ENCODE results near the gene ITGAL. TPM values are rescaled to one million over a fixed set of nuclear protein-coding genes. Genes with fewer than 3 reads are reported as not detected.

ITGAL gene
- total RNA-seq, 1 donor from 2014 or later = not detected

GRCh38 chr16:30569746-30570635, 97.4 kb downstream of the ITGAL start:
- Mint-ChIP-seq H3K4me1 (ENCODE audit: low read depth, unreplicated experiment) (peaks cover 27% of the 10 kb centered on the region), H3K4me3 (ENCODE audit: unreplicated experiment) (peak overlapping the region; percentile 89), H3K9me3 (ENCODE audit: unreplicated experiment) (peaks cover 21% of the 10 kb centered on the region), H3K27ac (ENCODE audit: unreplicated experiment) (peak overlapping the region; percentile 67), H3K36me3 (ENCODE audit: unreplicated experiment) (no peaks in the 10 kb centered on the region), H3K27me3 (ENCODE audit: unreplicated experiment) (peaks cover 12% of the 10 kb centered on the region)
- TF ChIP-seq CTCF (IDR thresholded peaks at IDR 0.05; ENCODE audit: partially characterized antibody, unreplicated experiment) = no peak
- DNase-seq = no peak

GRCh38 chr16:30570636-30571444, 98.3 kb downstream of the ITGAL start:
- Mint-ChIP-seq H3K27me3 (ENCODE audit: unreplicated experiment) (peaks cover 6% of the 10 kb centered on the region), H3K27ac (ENCODE audit: unreplicated experiment) (peak overlapping the region; percentile 96), H3K4me1 (ENCODE audit: low read depth, unreplicated experiment) (peaks cover 21% of the 10 kb centered on the region), H3K4me3 (ENCODE audit: unreplicated experiment) (peak overlapping the region; percentile 89), H3K9me3 (ENCODE audit: unreplicated experiment) (peaks cover 15% of the 10 kb centered on the region), H3K36me3 (ENCODE audit: unreplicated experiment) (no peaks in the 10 kb centered on the region)
- peak; percentile 44 for DNase-seq
- TF ChIP-seq CTCF (IDR thresholded peaks at IDR 0.05; ENCODE audit: partially characterized antibody, unreplicated experiment) = no peak

GRCh38 chr16:30571445-30572322, 99.1 kb downstream of the ITGAL start, which contains the start of gene ZNF688:
TSS of gene ZNF688 (minus strand) at chr16:30571714. CDS start at chr16:30571629, 85 bp downstream.
- H3K9me3 Mint-ChIP-seq (ENCODE audit: unreplicated experiment) = peaks cover 10% of the 10 kb centered on the region
- TF ChIP-seq CTCF (IDR thresholded peaks at IDR 0.05; ENCODE audit: partially characterized antibody, unreplicated experiment) = no peak

More at GRCh38 chr16:30571445-30572322, 99.1 kb downstream of the ITGAL start, which contains the start of gene ZNF688:
- peaks cover 12% of the 10 kb centered on the region for H3K4me1 Mint-ChIP-seq (ENCODE audit: low read depth, unreplicated experiment)
- H3K27me3 Mint-ChIP-seq (ENCODE audit: unreplicated experiment) = peaks cover 4% of the 10 kb centered on the region
- peak; percentile 88 for DNase-seq
- H3K36me3 Mint-ChIP-seq (ENCODE audit: unreplicated experiment) = no peaks in the 10 kb centered on the region
- H3K27ac Mint-ChIP-seq (ENCODE audit: unreplicated experiment) = peak within 1 kb of the TSS; percentile 96
- H3K4me3 Mint-ChIP-seq (ENCODE audit: unreplicated experiment) = peak within 1 kb of the TSS; percentile 96

Small RNAs within 50 kb of the gene (microRNA-seq; reads per million reads assigned to microRNA genes)
- not detected for gene MIR4518 (ENCODE audit: unreplicated experiment)

Other genes starting within 250 kb of the ITGAL start
- 27.5 TPM for gene NPIPB13, start 224.3 kb upstream of the ITGAL start, total RNA-seq (ENCODE audit: unreplicated experiment)
- 77.8 TPM for gene CD2BP2, start 117.4 kb upstream of the ITGAL start, total RNA-seq (ENCODE audit: unreplicated experiment)
- 85.2 TPM for gene TBC1D10B, start 102.2 kb upstream of the ITGAL start, total RNA-seq (ENCODE audit: unreplicated experiment)
- gene MYL11, start 97.9 kb upstream of the ITGAL start, total RNA-seq (ENCODE audit: unreplicated experiment) = not detected
- 2.9 TPM for gene SEPTIN1, start 90.2 kb upstream of the ITGAL start, total RNA-seq (ENCODE audit: unreplicated experiment)
- gene ZNF48, start 77.3 kb upstream of the ITGAL start, total RNA-seq (ENCODE audit: unreplicated experiment) = 74.7 TPM
- gene ZNF771, start 65.1 kb upstream of the ITGAL start, total RNA-seq (ENCODE audit: unreplicated experiment) = 7.8 TPM
- 37.6 TPM for gene DCTPP1, start 42.7 kb upstream of the ITGAL start, total RNA-seq (ENCODE audit: unreplicated experiment)
- 43.2 TPM for gene SEPHS2, start 26.9 kb upstream of the ITGAL start, total RNA-seq (ENCODE audit: unreplicated experiment)
- 45.6 TPM for gene ZNF768, start 53.8 kb downstream of the ITGAL start, total RNA-seq (ENCODE audit: unreplicated experiment)
- gene ZNF747, start 62.1 kb downstream of the ITGAL start, total RNA-seq (ENCODE audit: unreplicated experiment) = 15.1 TPM
- 39.0 TPM for gene ZNF764, start 85.6 kb downstream of the ITGAL start, total RNA-seq (ENCODE audit: unreplicated experiment)
- gene ZNF688, start 99.0 kb downstream of the ITGAL start, total RNA-seq (ENCODE audit: unreplicated experiment) = 18.7 TPM
- gene ZNF785, start 113.0 kb downstream of the ITGAL start, total RNA-seq (ENCODE audit: unreplicated experiment) = 58.4 TPM
- 14.6 TPM for gene ZNF689, start 137.6 kb downstream of the ITGAL start, total RNA-seq (ENCODE audit: unreplicated experiment)
- gene PRR14, start 178.2 kb downstream of the ITGAL start, total RNA-seq (ENCODE audit: unreplicated experiment) = 79.6 TPM
- gene FBRS, start 185.7 kb downstream of the ITGAL start, total RNA-seq (ENCODE audit: unreplicated experiment) = 66.7 TPM
- gene SRCAP, start 226.4 kb downstream of the ITGAL start, total RNA-seq (ENCODE audit: unreplicated experiment) = 60.1 TPM